GM12891 (cell line): ENCODE results near the gene FBXL17.

Experiments
- DNase-seq: peaks from one replicate; pipeline ENCODE4 v3.0.0; 2011; ENCODE audit warnings: low spot score; ENCODE audit not compliant: insufficient read length
- FAIRE-seq: peaks from 2 replicates; lab custom pipeline; 2011; peaks lifted over from hg19 to GRCh38; lab: Jason Lieb, UNC
- PAX5 ChIP-seq: IDR thresholded peaks from 2 replicates; pipeline ENCODE4 v1.6.1; 2011; ENCODE audit warnings: low read length, moderate library complexity, mild to moderate bottlenecking; ENCODE audit not compliant: insufficient read depth, severe bottlenecking
- POLR2A ChIP-seq: IDR thresholded peaks from 2 replicates; pipeline ENCODE4 v1.6.1; 2011; ENCODE audit warnings: low read depth, low read length, control low read depth
- POLR2AphosphoS5 ChIP-seq: IDR thresholded peaks from 2 replicates; pipeline ENCODE4 v1.6.1; 2011; ENCODE audit warnings: low read depth, low read length, control low read depth
- POU2F2 ChIP-seq: IDR thresholded peaks from 2 replicates; pipeline ENCODE4 v1.6.1; 2011; ENCODE audit warnings: low read depth, mild to moderate bottlenecking, control low read depth, low read length, moderate library complexity
- SPI1 ChIP-seq: IDR thresholded peaks from 2 replicates; pipeline ENCODE4 v1.6.1; 2011; ENCODE audit warnings: low read depth, low read length, control low read depth
- TAF1 ChIP-seq: IDR thresholded peaks from 2 replicates; pipeline ENCODE4 v1.6.1; 2011; ENCODE audit warnings: low read depth, low read length, control low read depth

Gene FBXL17

DNA sequence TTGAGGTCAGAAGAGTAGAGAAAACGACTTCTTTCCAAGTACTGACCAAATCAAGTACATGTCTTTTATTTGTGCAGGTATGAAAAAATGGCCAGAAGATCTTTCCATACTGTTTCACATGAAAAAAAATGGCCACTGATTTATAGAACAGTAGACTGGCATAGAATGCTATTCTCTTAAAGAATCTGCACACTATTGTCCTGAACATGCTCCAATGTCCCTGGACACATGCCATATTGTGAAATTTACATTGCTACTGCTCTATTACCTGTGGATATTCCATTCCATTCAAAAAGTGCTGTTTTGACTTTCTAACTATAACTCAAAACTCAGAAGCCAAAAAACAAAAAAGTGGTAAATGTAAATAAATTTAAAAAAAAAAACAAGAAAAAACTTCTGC, 60.6 kb downstream of the FBXL17 start:
- DNase-seq (no peak), FAIRE-seq (no peak)
- no peak for TF ChIP-seq PAX5
- no peak for TF ChIP-seq SPI1
- TF ChIP-seq TAF1 = no peak
- no peak for TF ChIP-seq POU2F2
- TF ChIP-seq POLR2A = no peak
- TF ChIP-seq POLR2AphosphoS5 = no peak

DNA sequence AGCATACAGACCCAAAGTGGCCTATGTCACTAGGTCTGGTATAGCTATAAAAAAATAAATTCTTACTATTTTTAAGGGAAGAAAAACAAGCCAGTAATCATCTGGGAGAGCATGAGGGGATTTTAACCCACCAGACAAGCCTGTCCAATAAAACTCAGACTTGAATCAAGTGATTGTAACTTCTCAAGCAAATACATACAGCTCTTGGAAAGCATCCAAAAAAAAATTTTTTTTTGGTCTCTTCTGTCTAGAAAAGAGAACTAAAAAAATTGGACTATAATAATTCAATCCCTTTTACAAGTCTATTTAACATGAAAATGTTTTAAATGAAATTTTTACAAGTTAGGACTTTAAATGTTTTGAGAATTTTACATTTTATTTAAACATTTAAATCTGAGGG, 61.7 kb downstream of the FBXL17 start:
- DNase-seq (no peak), FAIRE-seq (no peak)
- TF ChIP-seq PAX5 (no peak), POLR2A (no peak), SPI1 (no peak), POU2F2 (no peak), TAF1 (no peak), POLR2AphosphoS5 (no peak)

DNA sequence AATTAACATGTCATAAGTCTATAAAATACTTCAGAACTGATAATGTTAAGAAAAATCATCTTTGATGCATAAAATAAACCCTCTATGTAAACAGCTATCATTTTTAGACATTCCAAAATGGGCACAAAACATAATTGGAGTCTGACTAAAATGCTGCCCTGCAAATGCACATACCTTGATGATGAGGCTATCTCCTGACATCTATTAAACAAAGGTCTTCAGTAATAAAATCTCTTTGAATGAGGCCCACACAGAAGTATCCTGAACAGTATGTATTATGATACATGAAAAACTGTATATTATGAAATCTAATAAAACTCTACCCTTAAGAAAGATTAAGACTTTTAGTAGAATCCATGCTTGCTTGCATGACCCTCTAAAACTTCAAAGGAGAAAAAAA, 66.1 kb downstream of the FBXL17 start:
- DNase-seq (no peak), FAIRE-seq (no peak)
- TF ChIP-seq SPI1 (no peak), POLR2A (no peak), POU2F2 (no peak), PAX5 (no peak), POLR2AphosphoS5 (no peak), TAF1 (no peak)

DNA sequence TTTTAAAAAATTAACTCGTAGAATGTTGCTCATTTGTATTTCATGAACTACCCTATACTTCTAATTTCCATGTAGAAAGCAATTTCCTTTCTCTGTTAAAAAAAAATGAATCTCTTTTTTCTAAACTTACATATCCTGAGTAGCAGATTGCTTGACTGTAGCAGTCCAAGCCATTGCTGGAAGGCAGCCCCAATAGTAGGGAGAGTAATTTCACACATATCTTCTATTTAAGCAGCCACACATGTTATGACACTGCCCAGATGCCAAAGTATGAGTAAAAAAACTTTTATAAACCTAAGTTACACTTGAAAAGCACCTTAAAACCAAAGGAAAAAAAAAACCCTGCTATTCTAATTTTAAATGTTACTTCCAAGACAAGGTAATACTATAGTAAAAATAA, 69.6 kb downstream of the FBXL17 start:
- TF ChIP-seq PAX5 (no peak), SPI1 (no peak), POLR2A (no peak), TAF1 (no peak), POLR2AphosphoS5 (no peak), POU2F2 (no peak)
- DNase-seq (no peak), FAIRE-seq (no peak)

- TF ChIP-seq SPI1 = no peak
- no peak for TF ChIP-seq POU2F2
- TF ChIP-seq PAX5 = no peak
- TF ChIP-seq POLR2A = no peak
- TF ChIP-seq TAF1 = no peak
- DNase-seq = no peak
- FAIRE-seq = no peak
Observed at GRCh38 chr5:108311682-108312081, 70.2 kb downstream of the FBXL17 start.

GRCh38 chr5:108303611-108304010, 78.3 kb downstream of the FBXL17 start:
- DNase-seq = no peak
- TF ChIP-seq POLR2AphosphoS5 (no peak), PAX5 (no peak), POU2F2 (no peak), SPI1 (no peak), TAF1 (no peak), POLR2A (no peak)
- no peak for FAIRE-seq

DNA sequence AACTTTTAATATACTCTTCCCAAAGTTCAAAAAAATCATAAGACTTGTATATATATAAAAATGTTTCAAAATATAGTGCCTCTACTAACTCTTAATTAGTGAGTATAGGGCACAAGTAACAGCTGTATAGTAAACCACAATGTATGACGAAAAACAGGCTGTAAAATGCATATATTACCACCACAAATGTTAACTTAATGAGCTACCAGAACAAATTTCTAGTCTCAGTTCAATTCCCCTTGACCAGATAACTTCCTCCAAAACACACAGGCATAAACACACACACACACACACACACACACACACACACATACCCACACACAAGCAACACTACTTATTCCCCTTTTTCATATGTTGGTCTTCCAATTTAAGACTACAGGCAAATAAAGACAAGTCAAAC, 78.8 kb downstream of the FBXL17 start:
- DNase-seq (no peak), FAIRE-seq (peak; percentile 51)
- TF ChIP-seq TAF1 = no peak
- TF ChIP-seq PAX5 = no peak
- no peak for TF ChIP-seq POU2F2
- no peak for TF ChIP-seq POLR2A

DNA sequence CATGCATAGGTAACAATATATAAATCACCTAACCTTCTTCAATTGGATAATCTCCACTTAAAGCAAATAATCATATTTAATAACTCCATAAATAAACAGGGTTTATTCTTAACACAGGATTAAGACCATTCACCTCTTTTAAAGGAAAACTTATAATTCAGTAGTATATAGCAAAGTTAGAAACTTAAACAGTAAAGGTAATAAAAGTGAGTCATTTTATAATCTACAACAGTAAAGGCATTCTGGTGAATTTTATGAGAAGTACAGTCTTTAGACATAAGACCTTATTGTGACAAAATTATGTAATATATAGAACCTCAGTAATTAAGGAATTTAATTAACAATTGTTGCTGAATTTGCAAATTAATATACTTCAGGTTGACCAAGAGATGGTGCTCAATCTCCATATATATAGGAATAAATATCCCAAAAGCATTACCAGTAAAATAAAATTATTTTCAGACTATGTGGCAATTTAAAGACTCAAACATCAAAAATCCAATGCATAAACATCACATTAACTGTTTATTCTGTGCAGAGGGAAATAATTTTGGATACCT, 84.8 kb downstream of the FBXL17 start:
- FAIRE-seq (no peak), DNase-seq (no peak)
- TF ChIP-seq SPI1 = no peak
- no peak for TF ChIP-seq POLR2A
- no peak for TF ChIP-seq POU2F2
- no peak for TF ChIP-seq POLR2AphosphoS5
- TF ChIP-seq PAX5 = no peak

DNA sequence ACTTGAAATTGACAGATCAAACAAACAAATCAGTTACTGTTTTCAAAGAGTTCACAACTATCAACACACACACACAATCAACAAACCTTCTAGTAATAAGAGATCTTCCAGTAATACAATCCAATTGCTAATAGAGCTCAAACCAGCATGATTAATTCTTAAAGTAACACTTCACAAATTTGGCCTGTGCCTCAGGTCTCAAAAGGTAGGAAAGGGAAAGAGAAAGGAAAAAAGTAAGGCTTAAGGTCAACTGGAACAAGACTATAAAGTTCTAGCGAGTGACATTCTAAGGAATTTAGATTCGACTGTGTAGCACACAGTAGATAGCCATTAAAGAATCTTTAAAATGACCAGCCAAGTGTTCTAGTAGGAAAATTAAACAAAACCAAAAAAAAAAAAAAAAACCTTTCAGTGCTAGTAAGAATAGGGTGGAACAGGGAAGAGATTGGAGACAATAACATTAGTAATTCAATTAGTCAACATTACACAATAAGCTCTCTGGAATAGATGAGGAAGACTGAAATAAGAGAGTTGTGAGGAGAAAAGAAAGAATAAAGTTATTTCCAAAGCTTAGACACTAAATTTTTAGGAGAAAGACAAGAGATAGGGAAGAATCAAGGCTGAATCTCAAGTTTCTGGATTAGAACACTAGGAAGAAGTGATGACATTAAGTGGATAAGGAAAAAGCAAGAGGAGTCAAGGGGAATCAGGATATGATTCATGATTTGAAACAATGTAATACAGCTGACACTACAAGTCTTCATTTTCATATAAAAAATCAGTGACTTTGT, 86.1 kb downstream of the FBXL17 start:
- DNase-seq = no peak
- no peak for TF ChIP-seq TAF1
- no peak for TF ChIP-seq POU2F2
- TF ChIP-seq POLR2A = no peak
- no peak for TF ChIP-seq POLR2AphosphoS5
- no peak for TF ChIP-seq SPI1
- no peak for TF ChIP-seq PAX5
- FAIRE-seq = no peak
